GM18498 (cell line): Measurements from ENCODE around the gene MAGOH.
"Not testable (repeated sequence)": the region's sequence is repeated elsewhere in the genome, so short reads cannot be mapped to it uniquely, and the experiment has no call there.

Experiments used
- ATAC-seq: cut with Tn5 transposase; IDR thresholded peaks from one replicate; pipeline ENCODE4 v1.9.1; 2021; ENCODE audit warnings: mild to moderate bottlenecking, moderate library complexity; ENCODE audit not compliant: unreplicated experiment

Gene MAGOH

GRCh38 chr1:53241828-53242227 lies 3.5 kb upstream of the MAGOH start:
- ATAC-seq = no peak

- ATAC-seq = no peak
Observed at GRCh38 chr1:53237638-53238037, 680 bp downstream of the MAGOH start.

DNA sequence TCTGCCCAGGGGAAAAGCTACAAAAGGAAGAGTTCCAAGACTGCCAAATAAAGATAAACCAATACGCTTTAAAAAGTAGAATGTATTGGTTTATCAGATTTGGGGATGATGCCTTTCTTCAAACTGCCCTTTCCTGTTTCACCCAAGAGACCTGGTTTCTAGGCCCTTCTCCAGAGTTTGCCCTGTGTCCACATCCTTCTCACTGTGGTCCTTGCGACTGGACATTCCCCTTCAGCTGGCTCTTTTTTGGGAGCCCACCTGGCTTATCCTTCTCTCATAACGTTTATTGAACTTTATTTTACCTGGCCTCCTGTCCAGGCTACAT lies 17.4 kb downstream of the MAGOH start:
- no peak for ATAC-seq

DNA sequence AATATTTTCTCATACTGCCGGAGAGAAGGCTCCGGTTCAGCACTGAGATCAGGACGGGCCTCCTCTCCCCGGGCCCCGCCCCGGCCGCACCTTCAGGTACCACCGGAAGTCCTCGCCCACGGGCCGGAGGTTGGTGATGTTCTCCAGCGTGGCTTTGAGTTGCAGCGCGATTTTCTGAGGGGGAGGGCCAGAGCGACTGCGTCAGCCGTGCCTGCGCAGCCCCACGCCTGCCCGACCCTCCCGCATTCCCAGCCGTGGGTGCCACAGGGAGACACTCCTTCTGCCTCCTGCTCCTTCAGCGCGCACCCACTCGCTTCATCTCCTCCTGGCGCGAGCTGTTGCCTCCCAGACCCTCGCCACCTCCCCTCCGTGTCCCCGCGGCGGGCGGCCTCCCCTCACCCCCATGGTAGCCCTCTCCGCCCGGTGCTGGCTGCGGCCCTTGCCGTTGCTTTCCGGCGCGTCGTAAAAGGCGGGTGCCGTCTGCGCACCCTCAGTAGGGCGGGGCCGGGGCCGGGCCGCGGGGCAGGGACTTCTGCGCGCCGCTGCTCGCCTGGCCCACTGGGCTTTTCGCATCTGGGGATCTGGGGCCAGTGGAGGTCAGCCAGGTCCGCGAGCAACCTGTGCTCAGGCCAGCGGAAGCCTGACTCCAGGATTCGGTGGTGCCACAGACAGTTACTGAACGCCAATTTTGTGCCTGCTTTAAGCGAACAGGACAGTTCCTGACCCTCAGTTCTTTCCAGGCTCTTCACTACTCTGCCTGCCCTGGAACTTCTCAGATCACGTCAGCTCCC lies 18.0 kb downstream of the MAGOH start, which contains the start of gene CZIB:
CZIB (minus strand) TSS at position 464 of the 791 bp plus-strand sequence; CDS start at position 405, 59 bp downstream.
- ATAC-seq = peak; percentile 93

DNA sequence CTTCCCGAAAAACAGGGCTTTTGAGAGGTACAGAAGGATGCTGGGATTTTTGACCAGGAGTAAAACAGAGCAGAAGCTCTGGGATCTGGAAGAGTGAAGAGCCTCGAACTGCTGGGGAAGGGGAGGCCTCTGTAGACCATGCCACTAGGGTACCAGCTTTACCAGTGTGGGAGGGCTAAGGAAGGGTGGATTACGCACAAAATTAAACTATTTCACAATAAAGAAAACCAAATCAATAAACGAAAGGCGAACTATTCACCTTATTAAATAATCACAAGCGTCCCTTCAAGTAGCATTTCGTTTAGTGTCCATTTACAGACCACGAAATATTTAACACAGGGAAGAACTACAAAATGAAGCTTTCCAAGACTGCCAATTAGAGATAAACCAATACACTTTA lies 18.6 kb downstream of the MAGOH start:
- no peak for ATAC-seq

DNA sequence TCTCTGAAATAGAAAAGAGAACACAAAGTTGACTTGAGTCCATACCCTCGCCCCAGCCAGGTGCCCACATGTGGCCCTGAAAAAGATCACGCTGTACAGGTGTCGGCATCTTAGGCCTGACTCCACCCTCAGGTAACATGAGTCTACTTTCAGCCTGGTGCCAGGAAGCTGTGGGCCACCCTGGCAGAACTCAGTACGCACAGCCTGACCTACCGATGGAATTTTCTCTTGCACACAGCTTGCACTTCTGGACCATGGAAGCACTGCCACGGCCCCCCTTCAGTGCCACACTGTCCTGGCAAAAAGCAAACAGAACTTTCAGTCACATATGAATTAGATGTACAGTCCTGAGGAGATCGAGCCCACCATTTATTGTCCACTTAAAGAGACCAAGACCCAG lies 20.1 kb downstream of the MAGOH start:
- ATAC-seq = no peak

DNA sequence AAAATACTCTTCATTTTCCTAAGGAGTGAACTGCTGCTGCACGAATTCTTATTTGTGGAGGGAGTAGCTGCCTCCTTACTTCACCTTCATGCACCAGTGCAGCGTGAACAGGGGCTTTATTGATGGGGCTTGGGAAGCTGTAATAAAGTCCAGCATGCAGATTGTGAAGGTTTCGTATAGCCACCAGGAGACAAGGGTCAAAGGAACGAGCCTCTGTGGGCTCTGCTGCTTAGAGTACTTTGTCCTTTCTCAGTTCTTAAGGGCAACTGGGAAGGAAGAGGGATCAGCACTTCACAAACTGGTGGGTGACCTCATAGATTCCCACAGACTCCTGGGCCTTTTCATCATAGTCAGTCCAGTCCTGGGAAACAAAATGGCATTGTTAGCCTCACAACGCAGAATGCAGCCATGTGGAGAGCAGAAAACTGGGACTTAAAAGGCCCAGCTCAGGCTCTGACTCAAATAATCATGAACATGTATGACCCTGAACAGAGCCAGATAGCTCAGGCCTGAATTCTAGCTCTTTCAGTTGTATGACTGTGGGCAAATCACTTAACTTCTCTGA lies 23.9 kb downstream of the MAGOH start:
- no peak for ATAC-seq

GRCh38 chr1:53210954-53211353 lies 27.4 kb downstream of the MAGOH start:
- no peak for ATAC-seq

- ATAC-seq = no peak
Observed at GRCh38 chr1:53210352-53210751, 28.0 kb downstream of the MAGOH start.

GRCh38 chr1:53207726-53208125 lies 30.6 kb downstream of the MAGOH start:
- ATAC-seq = no peak

GRCh38 chr1:53206735-53207379 lies 31.5 kb downstream of the MAGOH start:
- no peak for ATAC-seq

DNA sequence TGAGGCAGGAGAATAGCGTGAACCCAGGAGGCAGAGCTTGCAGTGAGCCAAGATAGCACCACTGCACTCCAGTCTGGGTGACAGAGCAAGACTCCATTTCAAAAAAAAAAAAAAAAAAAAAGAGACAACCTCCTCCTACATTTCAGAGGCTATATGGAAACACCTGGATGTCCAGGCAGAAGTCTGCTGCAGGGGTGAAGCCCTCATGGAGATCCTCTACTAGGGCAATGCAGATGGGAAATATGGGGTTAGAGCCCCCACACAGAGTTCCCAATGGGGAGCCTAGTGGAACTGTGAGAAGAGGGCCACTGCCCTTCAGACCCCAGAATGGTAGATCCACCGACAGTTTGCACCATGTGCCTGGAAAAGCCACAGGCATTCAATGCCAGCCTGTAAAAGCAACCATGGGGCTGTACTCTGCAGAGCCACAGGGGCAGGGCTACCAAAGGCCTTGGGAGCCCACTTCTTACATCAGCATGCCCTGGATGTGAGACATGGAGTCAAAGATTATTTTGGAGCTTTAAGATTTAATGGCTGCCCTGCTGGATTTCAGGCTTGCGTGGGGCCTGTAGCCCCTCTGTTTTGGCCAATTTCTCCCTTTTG lies 32.1 kb downstream of the MAGOH start:
- ATAC-seq = not testable (repeated sequence)

DNA sequence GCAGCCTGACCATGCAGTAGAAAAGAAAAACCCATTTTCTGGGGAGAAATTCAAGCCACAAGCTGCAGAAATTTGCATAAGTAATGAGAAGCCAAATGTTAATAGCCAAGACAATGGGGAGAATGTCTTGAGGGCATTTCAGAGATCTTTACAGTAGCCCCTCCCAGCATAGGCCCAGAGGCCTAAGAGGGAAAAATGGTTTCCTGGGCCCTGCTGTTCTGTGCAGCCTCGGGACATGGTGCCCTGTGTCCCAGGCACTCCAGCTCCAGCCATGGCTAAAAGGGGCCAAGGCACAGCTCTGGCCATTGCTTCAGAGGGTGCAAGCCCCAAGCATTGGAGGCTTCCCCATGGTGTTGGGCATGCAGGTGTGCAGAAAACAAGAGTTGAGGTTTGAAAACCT lies 32.8 kb downstream of the MAGOH start:
- ATAC-seq = not testable (repeated sequence)

DNA sequence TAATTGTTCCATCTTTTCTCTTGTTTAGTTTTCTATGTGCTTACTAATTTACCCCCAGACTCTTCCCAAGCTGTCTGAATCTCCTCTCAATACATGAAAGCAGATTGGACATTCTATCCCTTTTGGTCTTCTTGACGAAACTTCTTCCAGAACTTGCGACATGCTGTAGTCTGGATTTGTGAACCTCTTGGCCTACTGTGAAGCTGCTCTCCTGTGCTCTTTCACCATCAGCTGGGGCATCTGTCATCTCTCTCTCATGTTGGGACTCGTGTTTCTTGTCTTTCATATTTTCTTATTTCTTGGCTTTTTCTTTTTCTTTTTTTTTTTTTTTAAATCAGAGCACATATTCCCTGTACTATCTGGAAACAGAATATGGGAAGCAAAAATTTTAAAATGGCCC lies 34.9 kb downstream of the MAGOH start:
- ATAC-seq = no peak

GRCh38 chr1:53198241-53198651 lies 40.1 kb downstream of the MAGOH start:
- ATAC-seq = no peak

- no peak for ATAC-seq
Observed at GRCh38 chr1:53197291-53198200, 40.8 kb downstream of the MAGOH start.

DNA sequence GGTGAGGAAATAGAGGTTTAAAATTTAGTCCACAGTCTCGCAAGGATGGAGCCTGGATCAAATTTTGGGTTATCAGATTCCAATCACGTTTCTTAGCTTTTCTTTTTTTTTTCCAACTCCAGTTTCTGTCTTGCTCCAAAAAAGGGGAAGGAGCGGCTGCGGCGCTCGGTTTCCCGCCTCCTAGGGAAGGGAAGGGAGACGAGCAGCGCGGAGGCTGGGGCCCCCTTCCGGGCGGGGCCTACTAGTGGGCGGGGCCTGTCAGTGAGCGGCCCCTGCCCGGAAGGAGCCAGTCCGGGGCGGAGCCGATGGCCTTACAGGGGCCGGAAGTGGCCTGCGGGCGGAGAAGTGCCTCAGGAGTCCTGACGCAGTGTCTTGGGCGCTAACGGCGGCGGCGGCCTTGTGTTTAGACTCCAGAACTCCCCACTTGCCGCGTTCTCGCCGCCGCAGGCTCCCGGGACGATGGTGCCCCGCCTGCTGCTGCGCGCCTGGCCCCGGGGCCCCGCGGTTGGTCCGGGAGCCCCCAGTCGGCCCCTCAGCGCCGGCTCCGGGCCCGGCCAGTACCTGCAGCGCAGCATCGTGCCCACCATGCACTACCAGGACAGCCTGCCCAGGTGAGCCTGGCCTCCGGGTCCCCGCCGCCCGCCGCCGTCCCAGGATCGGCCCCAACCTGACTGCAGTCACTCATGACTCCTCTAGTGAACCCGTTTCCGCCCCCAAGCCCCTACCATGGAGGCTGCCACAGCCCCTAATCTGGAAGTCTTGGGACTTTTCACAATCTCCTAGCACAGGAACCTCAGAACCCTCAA lies 41.6 kb downstream of the MAGOH start, which contains the start of gene CPT2:
CPT2 (plus strand) TSS at position 340 of the 806 bp plus-strand sequence; CDS start at position 460, 120 bp downstream.
- ATAC-seq = peak; percentile 99

- no peak for ATAC-seq
Observed at GRCh38 chr1:53196017-53196484, 42.3 kb downstream of the MAGOH start.

- no peak for ATAC-seq
Observed at GRCh38 chr1:53195246-53196016, 42.9 kb downstream of the MAGOH start.
